GM23248 (cell line): ENCODE measurements around the gene GALNT13. TPM values are rescaled to one million over a fixed set of nuclear protein-coding genes. Genes with fewer than 3 reads are reported as not detected.

Source experiments
- DNase-seq: peaks from one replicate; pipeline ENCODE4 v3.0.0-alpha.2; 2015
- H2AFZ ChIP-seq: fragments of 200-600 bp; sonication (generic); 2 replicates; pipeline ENCODE4 v1.6.1; 2016; ENCODE audit warnings: antibody characterized with exemption
- H3F3A ChIP-seq: fragments of 200-600 bp; sonication (generic); 2 replicates; pipeline ENCODE4 v1.6.1; 2016; ENCODE audit warnings: mild to moderate bottlenecking, antibody characterized with exemption, mixed run types; ENCODE audit not compliant: insufficient read depth
- H3K27ac ChIP-seq: fragments of 200-600 bp; sonication (generic); 2 replicates; pipeline ENCODE4 v1.5.1; 2016; ENCODE audit warnings: mild to moderate bottlenecking
- H3K27me3 ChIP-seq: fragments of 200-600 bp; sonication (generic); replicated peaks from 2 replicates; pipeline ENCODE4 v1.6.1; 2016; ENCODE audit warnings: mild to moderate bottlenecking; ENCODE audit not compliant: insufficient read depth
- H3K36me3 ChIP-seq: fragments of 200-600 bp; sonication (generic); 2 replicates; pipeline ENCODE4 v1.6.1; 2016; ENCODE audit warnings: low read depth, mild to moderate bottlenecking
- H3K4me1 ChIP-seq: fragments of 200-600 bp; sonication (generic); 2 replicates; pipeline ENCODE4 v1.6.1; 2016; ENCODE audit warnings: mild to moderate bottlenecking; ENCODE audit not compliant: insufficient read depth
- H3K4me2 ChIP-seq: fragments of 200-600 bp; sonication (generic); one replicate; pipeline ENCODE4 v1.6.1; 2016; ENCODE audit warnings: mild to moderate bottlenecking; ENCODE audit not compliant: unreplicated experiment
- H3K4me3 ChIP-seq: fragments of 200-600 bp; sonication (generic); 2 replicates; pipeline ENCODE4 v1.5.1; 2016; ENCODE audit warnings: mild to moderate bottlenecking
- H3K79me2 ChIP-seq: fragments of 200-600 bp; sonication (generic); 2 replicates; pipeline ENCODE4 v1.6.1; 2016; ENCODE audit warnings: mild to moderate bottlenecking; ENCODE audit not compliant: insufficient read depth
- H3K9ac ChIP-seq: fragments of 200-600 bp; sonication (generic); 2 replicates; pipeline ENCODE4 v1.6.1; 2016; ENCODE audit warnings: mild to moderate bottlenecking
- H3K9me2 ChIP-seq: fragments of 200-600 bp; sonication (generic); 2 replicates; pipeline ENCODE4 v1.6.1; 2016; ENCODE audit warnings: mixed run types, mild to moderate bottlenecking, moderate library complexity; ENCODE audit not compliant: insufficient read depth
- H3K9me3 ChIP-seq: fragments of 200-600 bp; sonication (generic); one replicate; pipeline ENCODE4 v1.6.1; 2017; ENCODE audit warnings: low read depth
- H4K20me1 ChIP-seq: fragments of 200-600 bp; sonication (generic); 2 replicates; pipeline ENCODE4 v1.6.0; 2016; ENCODE audit not compliant: insufficient read depth
- EZH2 ChIP-seq: fragments of 200-600 bp; sonication (generic); IDR thresholded peaks from 2 replicates; pipeline ENCODE4 v1.6.1; 2018; ENCODE audit warnings: antibody characterized with exemption, mild to moderate bottlenecking; ENCODE audit not compliant: insufficient read depth, poor library complexity, severe bottlenecking
- EZH2phosphoT487 ChIP-seq: fragments of 200-600 bp; sonication (generic); IDR thresholded peaks from 2 replicates; pipeline ENCODE4 v1.6.1; 2018; ENCODE audit warnings: antibody characterized with exemption, moderate library complexity, mild to moderate bottlenecking, low read depth; ENCODE audit not compliant: insufficient read depth
- WGBS, 2 experiments: methylation state at CpG; one replicate each; pipeline ENCODE4 v1.1.6; 2015 to 2017; ENCODE audit warnings: low lambda C conversion rate in 2 of 2, low coverage in 1 of 2; ENCODE audit errors: missing lambda C conversion rate in 2 of 2; 5-methylcytosine and 5-hydroxymethylcytosine counted together
- in situ Hi-C: fragments of 300-500 bp; cut with MboI; formaldehyde crosslinking; loops from 2 replicates; pipeline ENCODE4 v1.15.0; 2020
- polyA plus RNA-seq: library from polyadenylated mRNA; unstranded; fragments of >200 nt; fragmentation: Nextera tagmentation; extraction: Ambion mirVana; gene quantifications from 2 replicates; pipeline ENCODE4 v1.2.1, GENCODE V29; 2016
- total RNA-seq: library from RNA; depleted of rRNA; stranded (reverse); fragments of >200 nt; shearing (Covaris generic); gene quantifications from 2 replicates; pipeline ENCODE4 v1.2.3, GENCODE V29; 2014

Gene GALNT13
- total and polyA plus RNA-seq, 2 experiments from 2014 or later, result 0.11 TPM; not detected in 1

DNA sequence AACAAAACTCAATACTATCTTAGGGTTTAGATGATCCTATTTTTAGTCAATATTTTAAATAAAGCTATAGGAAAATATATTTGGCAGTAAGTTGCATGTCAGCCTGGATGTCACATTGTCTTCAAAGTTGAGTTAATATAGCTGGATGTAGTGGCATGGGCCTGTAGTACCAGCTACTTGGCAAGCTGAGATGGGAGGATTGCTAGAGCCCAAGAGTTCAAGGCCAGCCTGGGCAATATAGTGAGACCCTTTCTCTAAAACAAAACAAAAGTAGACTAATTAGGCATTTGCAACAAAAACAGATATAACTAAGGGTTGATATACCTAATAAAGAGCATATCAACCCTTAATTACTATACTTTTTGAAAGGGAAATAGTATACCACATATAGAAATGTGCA is 572.2 kb downstream of the GALNT13 start:
- Histone ChIP-seq H3F3A (no peaks in the 10 kb centered on the region), H3K9ac (no peak overlapping the region), H3K36me3 (no peaks in the 10 kb centered on the region), H3K79me2 (no peaks in the 10 kb centered on the region), H3K4me3 (no peak overlapping the region), H3K27me3 (no peaks in the 10 kb centered on the region), H3K4me2 (no peak overlapping the region), H4K20me1 (no peaks in the 10 kb centered on the region), H3K4me1 (no peaks in the 10 kb centered on the region), H3K9me2 (no peaks in the 10 kb centered on the region), H3K9me3 (no peaks in the 10 kb centered on the region), H2AFZ (no peak overlapping the region), H3K27ac (no peak overlapping the region)
- no peak for TF ChIP-seq EZH2
- no peak for TF ChIP-seq EZH2phosphoT487
- in situ Hi-C loops, result no loop called here
- DNase-seq, result no peak

DNA sequence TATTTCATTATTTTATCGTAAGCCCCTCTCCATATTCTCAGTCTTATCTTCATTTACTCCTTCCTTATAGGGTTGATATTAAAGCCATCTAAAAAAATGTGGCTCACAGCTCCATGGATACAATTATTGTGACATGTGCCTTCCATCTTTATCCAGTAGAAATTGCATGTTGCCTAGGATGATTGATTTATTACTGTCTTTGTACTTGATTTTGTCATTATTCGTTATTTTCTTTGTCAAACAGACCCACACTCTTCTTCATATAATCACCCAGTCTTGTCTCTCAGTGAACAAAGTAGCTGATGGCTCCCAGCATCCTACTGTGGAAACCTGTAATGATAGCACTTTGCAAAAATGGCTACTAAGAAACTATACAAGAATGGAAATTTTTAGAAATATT is 574.6 kb downstream of the GALNT13 start:
- in situ Hi-C loops, result no loop called here
- Histone ChIP-seq H3F3A (no peaks in the 10 kb centered on the region), H3K27me3 (no peaks in the 10 kb centered on the region), H3K9ac (no peak overlapping the region), H3K36me3 (no peaks in the 10 kb centered on the region), H3K9me3 (no peaks in the 10 kb centered on the region), H4K20me1 (no peaks in the 10 kb centered on the region), H3K27ac (no peak overlapping the region), H2AFZ (no peak overlapping the region), H3K79me2 (no peaks in the 10 kb centered on the region), H3K4me3 (no peak overlapping the region), H3K4me1 (no peaks in the 10 kb centered on the region), H3K4me2 (no peak overlapping the region), H3K9me2 (no peaks in the 10 kb centered on the region)
- TF ChIP-seq EZH2, result no peak
- no peak for TF ChIP-seq EZH2phosphoT487
- WGBS, 2 experiments, result 23 to 27% methylated on average over 2 of the region's 2 CpGs
- no peak for DNase-seq

DNA sequence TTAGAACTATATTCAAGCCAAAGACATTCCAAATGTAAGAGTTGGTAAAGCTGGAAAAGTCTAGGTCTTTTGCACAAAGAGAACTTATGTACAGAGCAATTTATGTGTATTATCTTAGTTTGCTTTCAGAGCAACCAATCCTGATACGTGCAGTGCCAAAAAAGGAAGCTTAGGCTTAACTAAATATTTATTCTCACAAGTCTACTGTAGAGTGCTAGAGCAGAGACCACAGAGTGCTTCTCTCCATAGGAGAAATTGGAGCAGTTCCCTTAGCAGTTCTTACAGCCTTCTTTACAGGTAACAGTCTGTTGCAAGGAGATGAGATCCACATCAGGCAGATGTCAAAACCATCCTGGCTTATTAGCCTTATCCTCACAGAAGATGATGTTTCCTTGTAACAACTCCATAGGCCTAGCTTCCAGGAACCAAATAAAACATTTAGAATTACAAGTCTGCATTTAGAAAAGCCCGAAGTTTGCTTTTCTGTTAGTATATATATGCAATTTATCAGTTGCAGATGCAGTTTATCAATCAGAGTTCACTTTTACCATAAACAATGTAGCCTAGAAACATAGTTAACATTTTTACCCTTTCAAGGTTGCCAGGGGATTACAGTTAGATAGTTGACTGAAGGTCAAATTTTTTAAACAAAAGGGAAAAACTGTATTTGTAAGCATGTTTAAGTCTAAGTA is 576.2 kb downstream of the GALNT13 start:
- Histone ChIP-seq H3K9me3 (no peaks in the 10 kb centered on the region), H3K9ac (no peak overlapping the region), H3K4me2 (no peak overlapping the region), H3K36me3 (no peaks in the 10 kb centered on the region), H4K20me1 (no peaks in the 10 kb centered on the region), H3K79me2 (no peaks in the 10 kb centered on the region), H3K4me1 (no peaks in the 10 kb centered on the region), H2AFZ (no peak overlapping the region), H3K9me2 (no peaks in the 10 kb centered on the region), H3K4me3 (no peak overlapping the region), H3K27me3 (no peaks in the 10 kb centered on the region), H3F3A (no peaks in the 10 kb centered on the region), H3K27ac (no peak overlapping the region)
- in situ Hi-C loops, result no loop called here
- TF ChIP-seq EZH2 (no peak), EZH2phosphoT487 (no peak)
- no peak for DNase-seq
- WGBS, 2 experiments, result 43 to 54% methylated on average over 2 of the region's 2 CpGs

DNA sequence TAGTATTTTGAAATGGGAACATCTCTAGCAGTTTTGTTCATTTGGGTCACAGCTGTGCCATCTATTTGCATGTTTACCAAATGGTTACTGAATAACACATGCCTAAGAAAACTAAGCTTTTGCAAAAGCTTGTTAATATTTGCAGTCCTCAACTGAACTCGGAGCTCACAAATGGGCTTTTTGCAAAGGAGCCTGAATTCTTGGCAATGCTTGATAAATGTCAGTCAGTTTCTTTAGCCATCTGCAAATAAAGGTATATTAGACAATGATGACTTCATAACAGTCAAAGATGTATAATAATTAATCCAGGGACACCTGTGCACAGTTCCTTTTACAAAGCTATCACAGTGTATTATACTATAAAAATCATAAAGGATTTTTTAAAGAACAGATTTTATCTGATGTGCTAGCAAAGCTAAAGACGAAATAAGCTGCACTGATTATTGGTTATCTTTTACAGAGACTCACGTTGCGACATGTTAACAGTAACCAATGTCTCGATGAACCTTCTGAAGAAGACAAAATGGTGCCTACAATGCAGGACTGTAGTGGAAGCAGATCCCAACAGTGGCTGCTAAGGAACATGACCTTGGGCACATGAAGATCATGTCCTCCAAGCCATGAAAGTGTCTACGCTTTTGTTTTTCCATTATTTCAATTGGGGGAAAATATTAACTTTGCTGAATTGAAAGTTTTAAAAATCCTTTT is 578.4 kb downstream of the GALNT13 start:
- H3K4me2 ChIP-seq, result no peak overlapping the region
- 64 to 65% methylated on average over 6 of the region's 6 CpGs for WGBS, 2 experiments
- no peak overlapping the region for H3K27ac ChIP-seq
- no peaks in the 10 kb centered on the region for H3F3A ChIP-seq
- no peaks in the 10 kb centered on the region for H4K20me1 ChIP-seq
- no peaks in the 10 kb centered on the region for H3K27me3 ChIP-seq
- no peak overlapping the region for H3K4me3 ChIP-seq
- H3K9ac ChIP-seq, result no peak overlapping the region
- DNase-seq, result no peak
- H3K36me3 ChIP-seq, result no peaks in the 10 kb centered on the region
- H3K9me3 ChIP-seq, result no peaks in the 10 kb centered on the region
- H3K79me2 ChIP-seq, result no peaks in the 10 kb centered on the region
- H3K9me2 ChIP-seq, result no peaks in the 10 kb centered on the region
- in situ Hi-C loops, result no loop called here
- TF ChIP-seq EZH2, result no peak
- TF ChIP-seq EZH2phosphoT487, result no peak
- no peak overlapping the region for H2AFZ ChIP-seq
- H3K4me1 ChIP-seq, result peaks cover 4% of the 10 kb centered on the region; the same call in 1 of the 2 replicates
